Fibroblast of the conjunctiva (primary cell): ENCODE data around the gene CACHD1.

Experiments
- DNase-seq: peaks from one replicate; pipeline ENCODE4 v3.0.0-alpha.2; 2010; ENCODE audit warnings: low read depth

Gene CACHD1

GRCh38 chr1:64523413-64524337, 53.7 kb downstream of the CACHD1 start:
- no peak for DNase-seq

GRCh38 chr1:64524614-64525013, 54.7 kb downstream of the CACHD1 start:
- DNase-seq = no peak

GRCh38 chr1:64525116-64525686, 55.3 kb downstream of the CACHD1 start:
- no peak for DNase-seq

- no peak for DNase-seq
These were observed 56.4 kb downstream of the CACHD1 start for GRCh38 chr1:64526312-64526711.

GRCh38 chr1:64527165-64527564, 57.2 kb downstream of the CACHD1 start:
- DNase-seq = no peak

GRCh38 chr1:64527786-64528185, 57.9 kb downstream of the CACHD1 start:
- no peak for DNase-seq

GRCh38 chr1:64530969-64531692, 61.2 kb downstream of the CACHD1 start:
- no peak for DNase-seq

- DNase-seq = no peak
These were observed 62.7 kb downstream of the CACHD1 start for GRCh38 chr1:64532646-64533045.

GRCh38 chr1:64535938-64536835, 66.3 kb downstream of the CACHD1 start:
- DNase-seq = no peak

GRCh38 chr1:64536836-64537490, 67.0 kb downstream of the CACHD1 start:
- no peak for DNase-seq

GRCh38 chr1:64537942-64538341, 68.0 kb downstream of the CACHD1 start:
- no peak for DNase-seq

- DNase-seq = no peak
These were observed 68.5 kb downstream of the CACHD1 start for GRCh38 chr1:64538389-64538788.

GRCh38 chr1:64539289-64539688, 69.4 kb downstream of the CACHD1 start:
- no peak for DNase-seq

- peak; percentile 58 for DNase-seq
These were observed 69.9 kb downstream of the CACHD1 start for GRCh38 chr1:64539781-64540218.

GRCh38 chr1:64540265-64540791, 70.4 kb downstream of the CACHD1 start:
- DNase-seq = peak; percentile 63

GRCh38 chr1:64542118-64542517, 72.2 kb downstream of the CACHD1 start:
- no peak for DNase-seq

GRCh38 chr1:64543831-64544230, 73.9 kb downstream of the CACHD1 start:
- no peak for DNase-seq

- DNase-seq = no peak
These were observed 75.4 kb downstream of the CACHD1 start for GRCh38 chr1:64545118-64545843.

GRCh38 chr1:64546013-64546412, 76.1 kb downstream of the CACHD1 start:
- no peak for DNase-seq
